Stimulated activated CD4-positive, alpha-beta T cell treated with anti-CD3 and anti-CD28 coated beads, Interleukin-2, amount 100 ng/mL, for 48 hours (primary cell): ENCODE results near the gene FRMD5.
"Not testable (repeated sequence)": the region's sequence is repeated elsewhere in the genome, so short reads cannot be mapped to it uniquely, and the experiment has no call there.

Source experiments
- DNase-seq, 2 donors: peaks; one replicate each; pipeline ENCODE4 v3.0.0-alpha.2; 2020

FRMD5 gene

DNA sequence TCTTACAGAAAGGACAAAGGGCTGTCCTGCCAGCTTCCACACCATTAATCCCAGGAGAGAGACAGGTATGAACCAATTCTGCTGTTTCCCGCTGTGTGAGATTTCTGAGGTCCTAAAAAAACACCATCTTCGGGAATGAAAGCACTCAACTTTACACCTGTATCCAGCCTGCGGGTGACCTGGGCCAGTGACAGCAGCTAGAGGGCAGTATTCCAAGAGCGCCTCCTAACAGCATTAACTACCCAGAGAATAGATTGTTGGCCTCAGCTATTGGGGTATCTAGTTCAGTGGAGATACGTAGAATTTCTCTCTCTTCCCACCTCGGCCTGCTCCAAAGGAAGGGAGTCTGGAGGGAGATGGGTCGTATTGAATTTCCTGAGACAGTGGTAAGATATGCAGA, 313.1 kb downstream of the FRMD5 start:
- DNase-seq: no peak

DNA sequence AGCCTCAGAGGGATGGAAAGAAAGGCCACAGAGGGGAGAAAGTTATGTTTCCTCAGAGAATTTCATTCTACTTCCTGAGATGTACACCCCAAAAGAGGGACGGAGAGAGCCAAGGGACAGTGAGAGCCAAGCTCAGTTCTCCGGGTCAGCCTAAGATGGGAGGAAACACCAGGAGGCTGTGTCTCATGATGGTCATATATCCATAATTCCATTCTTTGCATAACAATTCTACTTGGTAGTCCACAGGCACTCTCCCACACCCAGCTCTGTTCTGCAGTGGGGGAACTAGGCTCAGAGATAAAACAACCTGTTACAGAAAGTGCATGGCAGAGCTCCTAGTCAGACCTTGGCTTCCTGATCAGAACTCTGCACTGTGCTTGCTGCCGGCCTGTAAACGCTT, 313.8 kb downstream of the FRMD5 start:
- no peak for DNase-seq

DNA sequence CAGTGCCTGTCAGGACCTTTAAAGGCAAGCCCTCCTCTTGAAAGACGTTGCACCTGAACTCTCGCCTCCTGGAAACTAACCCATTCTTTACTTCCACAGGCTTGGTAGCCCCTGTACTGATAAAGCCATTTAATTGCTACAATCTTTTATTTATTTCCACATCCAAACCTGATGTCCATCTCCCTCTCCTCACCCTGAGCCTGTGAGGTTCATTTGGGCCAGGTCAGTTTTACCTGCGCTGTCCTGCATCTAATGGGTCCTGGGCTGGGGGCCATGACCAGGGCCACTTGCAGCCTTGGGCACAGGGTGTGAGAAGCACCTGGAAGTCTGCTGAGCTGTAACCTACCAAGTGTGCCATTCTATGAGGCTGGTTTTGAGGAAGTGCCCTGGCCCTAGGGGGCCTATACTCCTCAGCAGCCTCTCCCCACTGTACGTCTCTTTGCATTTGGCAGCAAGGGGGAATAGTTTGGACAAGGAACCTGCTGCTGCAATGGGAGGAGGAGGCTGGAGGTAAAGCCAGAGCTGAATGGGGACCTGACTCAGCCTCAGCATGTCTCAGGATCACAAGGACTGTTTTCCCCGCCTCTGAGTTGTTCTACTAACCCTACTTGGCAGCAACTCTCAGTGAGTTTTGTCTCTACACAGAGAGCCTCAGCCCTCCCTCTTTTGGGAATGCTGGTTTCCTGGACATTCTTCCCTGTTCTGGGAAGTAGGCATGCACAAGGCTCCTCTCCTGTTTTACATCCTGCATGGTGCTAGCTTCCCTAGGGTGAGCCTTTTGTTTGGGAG, 314.5 kb downstream of the FRMD5 start:
- DNase-seq: no peak

DNA sequence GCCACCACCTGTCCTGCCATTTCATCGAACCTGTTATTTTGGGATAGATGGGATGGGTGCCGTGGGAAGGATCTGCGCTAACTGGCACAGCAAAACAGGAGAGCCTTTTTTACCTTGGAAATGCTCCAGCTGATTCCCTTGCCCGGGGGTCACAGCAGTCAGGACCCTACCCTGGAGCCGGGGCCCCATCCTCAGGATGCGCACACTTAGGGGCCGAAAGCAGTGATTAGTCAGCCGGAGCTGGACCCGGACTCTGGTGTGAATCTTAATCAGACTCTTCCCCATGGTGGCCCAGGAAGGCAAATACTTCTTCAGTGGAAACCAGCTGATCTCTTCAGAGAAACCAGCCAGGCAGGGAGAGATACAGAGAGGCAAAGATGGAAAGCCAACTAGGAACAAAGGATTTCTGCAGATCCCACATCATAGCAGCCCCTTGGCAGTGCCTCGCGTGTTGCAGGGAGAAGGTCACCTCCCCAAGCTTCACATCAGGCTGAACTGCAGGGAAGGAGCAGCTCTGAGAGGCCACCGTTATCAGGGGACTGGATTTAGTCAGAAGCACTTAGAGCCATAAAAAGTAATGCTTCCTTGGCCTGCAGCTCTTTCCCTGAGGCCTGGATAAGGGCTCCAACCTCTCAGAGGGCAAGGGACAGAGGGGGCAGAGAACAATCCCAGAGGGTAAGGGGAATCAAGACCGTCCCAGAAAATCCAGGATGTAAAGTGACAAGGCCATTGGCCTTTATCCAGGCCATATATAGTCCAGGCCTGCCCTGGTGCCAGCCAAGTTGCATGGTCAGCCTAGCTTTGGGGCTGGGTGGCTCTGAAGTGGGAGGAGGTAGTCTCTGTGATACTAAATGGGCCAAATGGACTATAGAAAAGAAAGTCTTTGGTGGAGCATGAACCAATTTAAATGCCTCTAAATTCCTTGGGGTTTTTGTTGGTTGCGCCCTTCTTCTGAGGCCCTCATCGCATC, 315.4 kb downstream of the FRMD5 start:
- DNase-seq: no peak

DNA sequence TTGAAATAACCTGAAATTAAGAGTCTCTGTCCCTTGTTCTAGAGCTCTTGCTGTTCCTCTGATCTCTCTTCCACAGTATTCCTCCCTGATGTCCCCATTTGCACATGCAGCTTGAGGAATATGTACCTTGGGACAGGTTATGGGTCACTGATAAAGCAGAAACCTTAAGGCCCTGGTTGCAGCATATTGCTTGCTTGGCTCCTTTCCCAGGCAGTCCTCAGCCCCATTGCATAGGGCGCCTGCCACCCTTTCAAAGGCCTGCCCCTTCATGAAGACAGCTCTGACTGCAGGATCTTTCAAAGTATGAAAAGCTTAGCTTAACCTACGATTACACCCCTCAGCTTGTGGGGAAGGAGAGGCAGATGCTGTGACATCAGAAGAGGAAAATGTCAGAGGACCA, 316.6 kb downstream of the FRMD5 start:
- no peak for DNase-seq

DNA sequence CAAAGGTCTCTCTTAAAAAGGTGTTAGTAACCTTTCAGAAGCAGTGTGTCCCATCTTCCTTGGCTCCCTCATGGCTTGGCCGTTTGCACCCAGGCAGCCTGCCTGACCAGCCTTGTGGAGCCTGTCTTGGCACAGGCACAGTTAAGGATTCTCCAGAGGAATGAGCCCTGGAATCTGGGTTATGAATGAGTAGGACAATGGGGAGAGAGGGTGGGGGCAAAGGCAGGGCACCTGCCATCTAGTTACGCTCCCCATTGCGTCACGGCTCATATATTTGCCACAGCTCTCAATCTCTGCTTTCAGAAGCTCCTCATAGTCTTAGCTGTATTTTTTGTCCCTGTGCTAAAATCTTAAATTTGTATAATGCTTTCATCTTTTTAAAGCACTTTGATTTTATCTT, 317.7 kb downstream of the FRMD5 start:
- DNase-seq: no peak

DNA sequence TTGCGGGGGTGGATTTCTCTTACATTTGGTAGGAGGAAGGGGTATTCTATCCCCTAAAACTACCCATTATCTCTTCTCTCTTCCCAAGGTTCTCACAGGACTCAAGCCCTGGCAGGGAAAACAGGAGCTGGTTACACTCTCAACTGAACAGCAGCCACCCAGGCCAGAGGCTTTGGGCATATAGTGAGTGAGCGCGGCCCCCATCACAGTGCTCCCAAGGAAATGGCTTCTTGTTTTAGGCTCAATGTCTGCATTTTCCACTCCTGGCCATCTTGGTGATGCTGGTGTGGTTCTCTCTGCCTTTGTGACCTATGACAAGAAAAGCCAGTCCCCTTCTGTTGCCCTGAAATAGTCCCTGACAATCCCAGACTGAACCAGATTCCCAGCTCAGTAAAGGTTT, 318.2 kb downstream of the FRMD5 start:
- no peak for DNase-seq

DNA sequence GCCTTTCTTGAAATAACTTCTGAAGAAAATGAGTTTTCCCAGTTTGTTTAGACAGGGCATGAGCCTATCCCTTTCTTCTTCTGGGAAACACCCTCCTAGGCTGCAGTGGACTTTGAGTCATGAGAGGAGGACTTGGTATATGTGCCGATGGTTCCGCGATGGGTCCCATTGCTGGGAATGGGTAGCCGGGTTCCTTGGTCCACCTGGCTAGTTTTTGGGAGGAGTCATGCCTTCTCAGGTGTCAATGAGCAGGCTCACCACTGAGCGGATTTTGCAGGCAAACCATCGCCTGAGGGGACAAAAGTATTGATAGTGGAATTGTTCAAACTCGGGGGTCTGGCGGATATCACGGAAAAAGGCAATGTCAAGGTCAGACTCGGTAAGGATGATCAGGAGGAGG, 321.4 kb downstream of the FRMD5 start:
- no peak for DNase-seq

DNA sequence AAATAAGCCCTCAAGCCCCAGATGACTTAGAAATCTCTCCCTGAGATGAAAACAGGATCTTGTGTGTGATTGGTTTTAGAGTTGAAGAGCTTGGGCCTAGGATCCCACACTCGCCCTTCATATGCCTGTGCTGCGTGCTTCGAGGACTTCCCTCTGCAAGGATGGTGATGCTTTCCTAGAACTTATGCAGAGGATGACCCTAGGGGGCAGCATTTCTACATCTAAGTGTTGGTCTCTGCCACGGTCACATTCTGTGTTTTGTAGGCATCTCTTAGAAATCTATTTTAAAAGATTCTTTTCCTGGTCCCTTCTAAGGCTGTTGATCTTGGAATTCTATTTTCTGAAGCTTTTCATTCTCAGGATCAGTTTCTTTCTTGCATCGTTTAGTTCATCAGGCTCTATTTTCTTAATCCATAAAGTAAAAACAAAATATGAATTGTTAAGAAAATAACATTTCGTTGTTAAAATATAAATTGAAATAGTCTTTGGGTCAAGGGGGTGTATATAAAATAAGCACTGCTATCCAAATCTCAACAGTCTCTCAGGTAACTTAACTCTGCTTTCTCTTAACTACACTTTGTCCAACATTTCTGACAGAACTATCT, 322.6 kb downstream of the FRMD5 start:
- no peak for DNase-seq

DNA sequence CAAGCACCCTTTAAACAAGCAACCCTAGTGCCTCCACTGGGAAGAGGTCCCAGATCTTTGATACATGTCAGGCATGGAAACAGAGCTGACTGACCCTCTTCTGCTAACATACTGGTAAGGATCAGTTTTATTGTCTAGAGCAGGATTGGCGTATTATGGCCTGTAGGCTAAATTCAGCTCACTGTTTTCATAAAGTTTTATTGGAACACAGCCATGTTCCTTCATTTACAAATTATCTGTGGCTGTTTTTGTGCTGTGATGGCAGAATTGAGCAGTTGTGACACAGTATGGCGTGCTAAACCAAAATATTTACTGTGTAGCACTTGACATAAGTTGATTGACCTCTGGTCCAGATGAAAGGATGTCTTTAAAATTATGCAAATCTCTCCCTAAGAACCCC, 323.2 kb downstream of the FRMD5 start:
- no peak for DNase-seq

DNA sequence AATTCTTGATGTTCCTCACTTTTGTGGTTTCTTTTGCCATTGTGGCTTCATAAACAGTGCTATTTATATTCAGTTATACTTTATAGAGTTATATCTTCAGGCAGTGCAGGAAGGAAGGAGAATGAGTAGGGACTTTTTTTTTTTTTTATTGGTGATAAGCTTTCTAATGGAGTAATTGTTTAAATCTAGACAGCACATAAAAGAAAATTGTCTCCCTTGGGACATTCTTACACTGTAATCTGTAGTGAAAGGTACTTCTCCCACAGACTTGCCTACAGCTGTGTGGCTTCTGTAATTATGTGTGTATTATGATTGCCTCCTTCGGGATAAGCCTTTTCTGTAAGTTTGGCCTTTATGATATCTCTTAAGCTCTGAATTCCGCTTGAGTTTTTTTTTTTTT, 326.7 kb downstream of the FRMD5 start:
- no peak for DNase-seq

DNA sequence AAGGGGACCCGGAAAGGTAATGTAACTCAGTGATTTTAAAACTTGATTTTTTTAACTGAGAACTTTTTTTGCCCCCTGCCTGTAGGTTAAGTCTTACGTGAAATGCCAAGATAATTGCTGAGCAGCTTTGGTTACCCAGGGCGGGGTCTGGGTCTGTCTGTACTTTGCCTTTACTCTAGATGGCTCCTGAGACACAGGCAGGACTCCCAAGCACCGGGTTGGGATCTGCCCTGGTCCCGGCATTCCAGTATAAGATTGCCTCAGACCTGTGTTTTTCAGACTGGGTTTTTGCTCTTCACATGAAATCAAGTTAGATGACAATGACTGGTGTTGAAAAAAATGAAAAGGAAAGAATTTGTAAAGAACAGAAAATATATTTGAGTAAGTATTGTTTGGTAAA, 328.0 kb downstream of the FRMD5 start:
- no peak for DNase-seq

DNA sequence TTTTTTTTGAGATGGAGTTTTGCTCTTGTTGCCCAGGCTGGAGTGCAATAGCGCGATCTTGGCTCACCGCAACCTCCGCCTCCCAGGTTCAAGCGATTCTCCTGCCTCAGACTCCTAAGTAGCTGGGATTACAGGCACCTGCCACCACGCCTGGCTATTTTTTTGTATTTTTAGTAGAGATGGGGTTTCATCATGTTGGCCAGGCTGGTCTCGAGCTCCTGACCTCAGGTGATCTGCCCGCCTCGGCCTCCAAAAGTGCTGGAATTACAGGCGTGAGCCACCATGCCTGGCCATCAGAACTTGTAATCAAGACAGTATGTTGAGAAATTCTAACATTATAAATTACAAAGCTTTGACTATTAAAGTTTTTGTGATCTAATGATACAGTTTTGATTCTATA, 328.4 kb downstream of the FRMD5 start:
- DNase-seq: not testable (repeated sequence)

DNA sequence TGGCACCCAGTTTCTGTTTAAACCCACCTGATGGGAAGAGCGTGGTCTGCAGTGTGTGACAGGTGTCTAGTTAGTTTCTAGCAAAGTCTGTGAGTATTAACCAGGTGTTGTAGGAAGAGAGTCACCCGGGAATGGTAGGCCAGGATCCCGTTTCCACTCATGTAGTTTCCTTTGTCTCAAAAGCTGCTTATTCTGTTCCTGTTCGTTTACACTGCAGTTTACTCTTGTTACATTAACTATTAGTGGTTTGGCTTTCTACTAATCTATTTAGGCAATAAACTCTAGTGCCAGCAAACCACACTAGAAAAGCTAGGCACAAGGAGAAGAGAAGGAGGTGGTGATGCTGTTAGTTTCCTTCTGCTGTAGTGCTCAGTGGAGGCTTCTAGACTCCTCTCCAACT, 335.5 kb downstream of the FRMD5 start:
- no peak for DNase-seq

DNA sequence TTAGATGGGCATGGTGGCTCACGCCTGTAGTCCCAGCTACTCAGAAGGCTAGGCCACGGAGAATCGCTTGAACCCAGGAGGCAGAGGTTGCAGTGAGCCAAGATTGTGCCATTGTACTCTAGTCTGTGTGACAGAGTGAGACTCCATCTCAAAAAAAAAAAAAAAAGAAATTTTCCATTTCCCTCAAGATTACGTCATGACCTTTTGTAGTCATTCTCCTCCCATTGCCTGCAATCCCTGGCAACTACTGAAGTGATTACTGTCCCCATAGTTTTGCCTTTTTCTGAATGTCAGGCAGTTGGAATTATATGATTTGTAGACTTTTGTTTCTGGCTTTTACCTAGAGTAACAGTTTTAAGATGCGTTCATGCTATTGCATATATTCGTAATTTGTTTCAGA, 340.3 kb downstream of the FRMD5 start:
- DNase-seq: no peak

DNA sequence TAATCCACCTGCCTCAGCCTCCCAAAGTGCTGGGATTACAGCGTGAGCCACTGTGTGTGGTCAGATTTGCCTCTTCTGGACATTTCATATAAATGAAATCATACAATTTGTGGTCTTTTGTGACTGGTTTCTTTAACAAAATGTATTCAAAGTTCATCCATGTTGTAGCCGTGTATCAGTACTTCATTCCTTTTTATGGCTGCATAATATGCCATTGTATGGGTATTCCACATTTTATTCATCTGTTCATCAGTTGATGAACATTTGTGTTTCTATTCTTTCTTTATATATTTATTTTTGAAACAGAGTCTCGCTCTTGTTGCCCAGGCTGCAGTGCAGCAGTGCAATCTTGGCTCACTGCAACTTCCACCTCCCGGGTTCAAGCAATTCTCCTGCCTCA, 342.5 kb downstream of the FRMD5 start:
- no peak for DNase-seq

DNA sequence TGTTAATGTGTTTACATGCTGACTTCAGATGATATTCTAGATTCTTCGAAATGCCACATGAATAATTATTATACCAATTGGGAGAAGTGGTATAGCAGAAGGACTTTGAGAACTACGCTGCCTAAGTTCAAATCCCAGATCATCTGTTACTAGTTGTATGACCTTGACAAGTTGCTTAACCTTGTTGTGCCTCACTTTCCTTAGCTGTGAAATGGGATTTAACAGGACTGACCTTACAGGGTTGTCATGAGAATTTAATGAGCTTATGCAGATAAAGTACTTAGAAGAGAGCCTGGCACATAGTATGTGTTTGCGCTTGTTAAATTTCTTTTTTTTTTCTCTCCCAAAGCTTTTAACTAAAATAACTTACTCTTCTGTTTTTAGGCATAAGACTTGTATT, 343.8 kb downstream of the FRMD5 start:
- no peak for DNase-seq

DNA sequence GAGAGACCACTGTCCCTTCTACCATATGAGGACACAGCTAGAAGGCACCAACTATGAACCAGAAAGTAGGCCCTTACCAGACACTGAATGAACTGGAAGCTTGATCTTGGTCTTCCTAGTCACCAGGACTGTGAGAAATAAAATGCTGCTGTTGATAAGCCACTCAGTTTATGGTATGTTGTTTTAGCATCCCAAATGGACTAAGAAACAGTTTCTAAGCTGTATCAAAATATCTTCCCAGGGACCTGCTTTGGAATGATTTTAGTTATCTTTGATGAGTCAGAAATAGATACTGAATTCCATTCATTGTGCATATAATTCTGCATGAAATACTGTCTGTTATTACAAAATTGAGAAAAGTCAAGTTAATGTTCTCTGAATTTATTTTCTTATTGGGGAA, 349.6 kb downstream of the FRMD5 start:
- DNase-seq: no peak

DNA sequence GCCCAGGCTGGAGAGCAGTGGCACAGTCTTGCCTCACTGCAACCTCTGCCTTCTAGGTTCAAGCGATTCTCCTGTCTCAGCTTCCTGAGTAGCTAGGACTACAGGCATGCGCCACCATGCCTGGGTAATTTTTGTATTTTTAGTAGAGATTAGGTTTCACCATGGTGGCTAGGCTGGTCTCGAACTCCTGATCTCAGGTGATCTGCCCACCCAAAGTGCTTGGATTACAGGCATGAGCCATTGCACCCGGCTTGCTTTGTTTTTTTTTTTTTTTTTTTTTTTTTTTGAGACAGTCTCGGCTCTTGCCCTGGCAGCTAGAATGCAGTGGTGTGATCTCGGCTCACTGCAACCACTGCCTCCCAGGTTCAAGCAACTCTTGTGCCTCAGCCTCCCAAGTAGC, 362.6 kb downstream of the FRMD5 start:
- not testable (repeated sequence) for DNase-seq

DNA sequence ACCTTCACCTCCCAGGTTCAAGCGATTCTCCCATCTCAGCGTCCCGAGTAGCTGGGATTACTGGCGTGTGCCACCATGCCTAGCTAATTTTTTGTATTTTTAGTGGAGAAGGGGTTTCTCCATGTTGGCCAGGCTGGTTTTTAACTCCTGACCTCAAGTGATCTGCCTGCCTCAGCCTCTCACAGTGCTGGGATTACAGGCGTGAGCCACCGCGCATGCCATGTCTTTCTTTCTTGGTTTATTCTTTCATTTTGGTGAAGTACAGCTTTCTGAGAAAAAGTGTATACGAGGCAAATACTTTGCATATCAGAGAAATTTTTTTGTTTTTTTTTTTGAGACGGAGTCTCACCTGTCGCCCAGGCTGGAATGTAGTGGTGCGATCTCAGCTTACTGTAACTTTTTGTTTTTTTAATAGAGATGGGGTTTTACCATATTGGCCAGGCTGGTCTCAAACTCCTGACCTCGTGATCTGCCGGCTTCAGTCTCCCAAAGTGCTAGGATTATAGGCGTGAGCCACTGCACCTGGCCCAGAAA, 363.5 kb downstream of the FRMD5 start:
- not testable (repeated sequence) for DNase-seq

DNA sequence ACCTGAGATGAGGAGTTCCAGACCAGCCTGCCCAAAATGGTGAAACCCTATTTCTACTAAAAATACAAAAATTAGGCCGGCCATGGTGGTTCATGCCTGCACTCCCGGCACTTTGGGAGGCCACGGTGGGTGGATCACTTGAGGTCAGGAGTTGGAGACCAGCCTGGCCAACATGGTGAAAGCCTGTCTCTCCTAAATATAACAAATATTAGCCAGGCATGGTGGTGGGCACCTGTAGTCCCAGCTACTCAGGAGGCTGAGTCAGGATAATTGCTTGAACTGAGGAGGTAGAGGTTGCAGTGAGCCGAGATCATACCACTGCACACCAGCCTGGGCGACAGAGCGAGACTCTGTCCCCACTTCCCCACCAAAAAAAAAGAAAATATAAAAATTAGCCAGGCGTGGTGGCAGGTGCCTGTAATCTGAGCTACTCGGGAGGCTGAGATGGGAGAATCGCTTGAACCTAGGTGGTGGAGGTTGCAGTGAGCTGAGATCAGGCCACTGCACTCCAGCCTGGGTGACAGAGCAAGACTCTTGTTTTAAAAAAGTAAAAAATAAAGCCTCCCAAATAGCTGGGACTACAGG, 364.3 kb downstream of the FRMD5 start:
- not testable (repeated sequence) for DNase-seq

DNA sequence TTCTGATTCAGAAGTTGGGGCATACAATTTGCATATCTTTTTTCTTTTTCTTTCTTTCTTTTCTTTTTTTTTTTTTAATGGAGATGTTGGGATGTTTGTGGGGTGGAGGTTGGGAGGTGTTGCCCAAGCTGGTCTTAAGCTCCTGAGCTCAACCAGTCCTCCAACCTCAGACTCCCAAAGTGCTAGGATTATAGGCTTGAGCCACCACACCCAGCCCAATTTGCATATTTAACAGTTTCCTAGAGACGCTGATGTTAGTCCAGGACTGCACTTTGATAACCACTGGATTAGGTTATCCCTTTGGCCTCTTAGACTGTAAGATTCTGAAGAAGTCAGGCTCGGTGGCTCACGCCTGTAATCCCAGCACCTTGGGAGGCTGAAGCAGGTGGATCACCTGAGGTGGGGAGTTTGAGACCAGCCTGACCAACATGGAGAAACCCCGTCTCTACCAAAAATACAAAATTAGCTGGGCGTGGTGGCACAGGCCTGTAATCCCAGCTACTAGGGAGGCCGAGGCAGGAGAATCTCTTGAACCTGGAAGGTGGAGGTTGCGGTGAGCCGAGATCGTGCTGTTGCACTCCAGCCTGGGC, 365.0 kb downstream of the FRMD5 start:
- not testable (repeated sequence) for DNase-seq
